GM13977 (cell line): ENCODE measurements around the gene ABLIM2.

Experiments used
- DNase-seq: peaks from one replicate; pipeline ENCODE4 v3.0.0; 2012; ENCODE audit warnings: low spot score
- in situ Hi-C: fragments of 300-500 bp; cut with MboI; formaldehyde crosslinking; loops from one replicate; pipeline ENCODE4 v1.12.0; 2022; ENCODE audit warnings: low sequenced_read_pairs, low pct_unique_long_range_greater_than_20kb, mixed read lengths, inconsistent platforms; ENCODE audit not compliant: unreplicated experiment
- TF ChIP-seq, protein P1 (sequence below): IDR thresholded peaks from 2 replicates; pipeline ENCODE4 v1.5.1; 2012; ENCODE audit warnings: mild to moderate bottlenecking, control low read depth; ENCODE audit not compliant: insufficient read depth; ENCODE audit errors: extremely low read depth, missing control alignments

The ABLIM2 gene

DNA sequence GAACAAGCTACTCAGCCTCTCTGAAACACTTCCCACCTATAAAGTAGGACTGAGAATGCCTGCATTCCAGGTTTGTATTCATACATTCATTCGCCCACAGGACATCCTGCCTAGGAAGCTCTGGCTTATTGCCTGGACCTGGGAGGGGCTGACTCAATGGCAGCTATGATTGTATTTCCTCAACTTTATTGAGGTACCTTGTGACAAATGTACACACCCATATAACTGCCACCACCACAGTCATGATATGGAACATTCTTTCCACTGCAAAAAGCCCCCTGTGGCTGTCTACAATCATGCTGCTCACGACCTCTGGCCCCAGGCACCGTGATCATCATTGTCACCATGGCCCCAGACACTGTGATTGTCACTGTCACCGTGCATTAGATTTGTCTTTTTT, 68.3 kb downstream of the ABLIM2 start:
- no peak for DNase-seq
- TF ChIP-seq, protein P1, sequence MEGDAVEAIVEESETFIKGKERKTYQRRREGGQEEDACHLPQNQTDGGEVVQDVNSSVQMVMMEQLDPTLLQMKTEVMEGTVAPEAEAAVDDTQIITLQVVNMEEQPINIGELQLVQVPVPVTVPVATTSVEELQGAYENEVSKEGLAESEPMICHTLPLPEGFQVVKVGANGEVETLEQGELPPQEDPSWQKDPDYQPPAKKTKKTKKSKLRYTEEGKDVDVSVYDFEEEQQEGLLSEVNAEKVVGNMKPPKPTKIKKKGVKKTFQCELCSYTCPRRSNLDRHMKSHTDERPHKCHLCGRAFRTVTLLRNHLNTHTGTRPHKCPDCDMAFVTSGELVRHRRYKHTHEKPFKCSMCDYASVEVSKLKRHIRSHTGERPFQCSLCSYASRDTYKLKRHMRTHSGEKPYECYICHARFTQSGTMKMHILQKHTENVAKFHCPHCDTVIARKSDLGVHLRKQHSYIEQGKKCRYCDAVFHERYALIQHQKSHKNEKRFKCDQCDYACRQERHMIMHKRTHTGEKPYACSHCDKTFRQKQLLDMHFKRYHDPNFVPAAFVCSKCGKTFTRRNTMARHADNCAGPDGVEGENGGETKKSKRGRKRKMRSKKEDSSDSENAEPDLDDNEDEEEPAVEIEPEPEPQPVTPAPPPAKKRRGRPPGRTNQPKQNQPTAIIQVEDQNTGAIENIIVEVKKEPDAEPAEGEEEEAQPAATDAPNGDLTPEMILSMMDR = no peak
- in situ Hi-C loops = no loop called here

DNA sequence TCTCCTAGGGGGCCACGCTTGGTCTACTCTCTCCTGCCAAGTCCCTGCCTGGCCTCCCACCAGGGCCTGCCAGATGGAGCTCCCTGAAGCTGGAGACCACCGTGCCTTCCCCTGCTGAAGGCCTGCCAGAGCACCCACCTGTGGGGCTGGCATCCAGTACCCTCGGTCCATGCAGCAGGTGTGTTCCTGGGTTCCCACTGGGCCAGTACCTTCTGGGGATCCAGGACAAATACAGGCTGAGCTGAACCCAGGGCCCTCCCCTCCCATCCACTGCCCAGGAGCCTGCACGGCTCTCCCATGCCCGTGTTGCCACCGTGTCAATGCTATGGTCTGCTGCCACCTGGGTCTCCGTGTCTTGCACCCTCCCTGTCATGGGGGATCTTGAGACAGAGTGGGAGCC, 68.8 kb downstream of the ABLIM2 start:
- TF ChIP-seq, protein P1 = no peak
- in situ Hi-C loops = no loop called here
- no peak for DNase-seq

DNA sequence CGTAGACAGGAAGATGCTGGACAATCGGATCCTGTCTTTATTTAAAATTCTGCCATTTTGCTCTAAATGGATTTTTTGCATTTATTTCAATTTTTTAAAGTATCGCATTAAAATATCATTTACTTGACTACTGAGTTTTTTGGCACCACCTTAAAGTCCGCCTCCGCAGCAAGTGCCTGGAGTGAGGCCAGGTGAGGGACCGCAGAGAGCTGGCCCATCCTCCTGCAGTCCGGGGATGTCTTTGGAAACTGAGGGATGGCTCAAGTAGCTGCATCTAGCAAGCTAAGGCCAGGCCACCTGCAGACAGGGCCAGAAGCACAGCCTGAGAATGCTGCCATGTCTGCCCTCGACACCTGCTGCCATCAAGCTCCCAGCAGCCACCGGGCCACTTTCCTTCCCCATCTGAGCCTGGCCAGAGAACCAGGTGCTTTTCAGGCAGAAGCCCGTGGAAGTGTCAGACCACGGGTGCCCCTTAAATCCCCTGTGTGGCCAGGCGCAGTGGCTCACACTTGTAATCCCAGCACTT, 69.6 kb downstream of the ABLIM2 start:
- no peak for DNase-seq
- TF ChIP-seq, protein P1 = no peak
- in situ Hi-C loops = no loop called here

DNA sequence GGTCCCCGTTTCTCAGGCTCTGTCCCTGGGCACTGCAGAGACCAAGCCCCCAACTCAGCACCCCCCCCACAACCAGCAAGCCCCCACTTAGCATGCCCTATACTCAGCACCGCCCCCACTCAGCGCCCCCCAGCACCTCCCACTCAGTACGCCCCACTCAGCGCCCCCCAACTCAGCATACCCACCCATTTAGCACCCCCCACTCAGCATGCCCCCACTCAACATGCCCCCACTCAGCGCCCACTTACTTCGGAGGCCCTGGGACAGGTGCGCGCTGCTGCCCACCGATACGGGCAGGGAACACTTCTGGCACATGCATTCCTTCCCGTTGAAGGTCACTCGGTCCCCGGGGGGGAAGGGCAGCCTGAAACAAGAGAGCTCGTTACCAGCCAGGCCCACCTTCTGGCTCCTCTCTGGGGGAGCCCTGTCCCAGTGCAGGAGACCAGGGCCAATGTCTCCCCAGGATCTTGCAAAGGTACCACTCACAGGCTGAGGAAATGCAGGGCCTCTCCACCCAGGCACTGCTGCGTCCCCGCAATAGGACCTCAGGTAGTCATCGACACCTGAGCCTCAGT, 70.6 kb downstream of the ABLIM2 start:
- in situ Hi-C loops = no loop called here
- TF ChIP-seq, protein P1 = no peak
- no peak for DNase-seq

DNA sequence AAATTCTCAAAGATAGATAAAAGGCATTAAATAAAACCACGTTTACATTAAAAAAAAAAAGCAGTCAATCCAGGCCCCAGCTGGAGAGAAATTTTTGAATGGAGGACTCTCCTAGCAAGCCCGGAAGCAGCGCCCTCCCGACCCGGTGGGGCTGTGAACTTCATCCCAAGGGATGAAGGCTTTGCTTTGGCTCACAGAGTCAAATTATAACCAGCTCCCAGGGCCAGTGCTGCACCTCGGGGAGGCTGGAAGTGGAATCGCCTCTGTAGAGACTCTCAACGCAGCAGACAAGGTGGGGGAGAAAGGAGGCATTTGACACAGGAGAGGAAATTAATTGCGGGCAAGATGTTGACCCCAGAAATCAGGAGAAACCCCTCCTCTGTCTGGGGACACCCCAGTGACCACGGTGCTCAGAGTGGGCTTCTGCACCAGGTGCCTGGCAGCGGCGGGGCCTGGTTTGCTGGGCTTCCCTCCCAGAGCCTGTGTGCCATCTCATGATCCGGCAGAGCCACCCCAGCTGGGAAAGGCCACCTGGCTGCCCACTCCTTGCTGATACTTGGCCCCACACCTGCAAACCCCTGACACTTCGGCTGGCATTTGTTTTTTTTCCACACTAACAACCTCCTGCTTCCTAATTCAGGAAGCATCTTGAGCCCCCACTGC, 71.7 kb downstream of the ABLIM2 start:
- no peak for DNase-seq
- TF ChIP-seq, protein P1 = no peak
- in situ Hi-C loops = no loop called here

DNA sequence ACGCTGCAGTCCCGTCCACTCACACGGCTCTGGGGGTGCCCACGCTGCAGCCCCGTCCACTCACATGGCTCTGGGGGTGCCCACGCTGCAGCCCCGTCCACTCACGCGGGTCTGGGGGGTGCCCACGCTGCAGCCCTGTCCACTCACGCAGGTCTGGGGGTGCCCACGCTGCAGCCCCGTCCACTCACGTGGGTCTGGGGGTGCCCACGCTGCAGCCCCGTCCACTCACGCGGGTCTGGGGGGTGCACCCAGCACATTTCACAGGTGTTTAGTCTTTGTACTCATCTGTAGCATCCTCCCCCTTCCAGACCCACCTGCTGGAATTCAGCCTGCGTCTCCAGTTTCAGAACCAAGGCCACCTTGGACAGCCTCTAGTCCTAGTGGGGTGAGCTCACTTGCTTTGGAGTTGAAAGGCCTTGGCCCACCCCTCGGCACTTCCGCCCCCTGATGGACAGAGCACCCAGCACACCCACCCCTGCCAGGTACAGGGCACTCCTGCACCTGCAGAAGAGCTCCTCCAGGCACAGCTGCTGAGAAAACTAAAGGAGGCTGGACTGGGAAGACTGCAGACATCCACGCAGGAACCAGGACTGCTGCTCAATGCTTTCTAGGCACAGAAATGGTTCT, 73.0 kb downstream of the ABLIM2 start:
- no peak for DNase-seq
- in situ Hi-C loops = no loop called here
- TF ChIP-seq, protein P1 = no peak
